Right hindlimb (tissue), 1 donor: ENCODE measurements around the gene RNF126.
"Not testable (repeated sequence)": the region's sequence is repeated elsewhere in the genome, so short reads cannot be mapped to it uniquely, and the experiment has no call there.

Experiments
- DNase-seq: peaks from one replicate; pipeline ENCODE4 v3.0.0-alpha.2; 2018

Gene RNF126

GRCh38 chr19:609004-609346 is 54.0 kb downstream of the RNF126 start:
- DNase-seq, result no peak

DNA sequence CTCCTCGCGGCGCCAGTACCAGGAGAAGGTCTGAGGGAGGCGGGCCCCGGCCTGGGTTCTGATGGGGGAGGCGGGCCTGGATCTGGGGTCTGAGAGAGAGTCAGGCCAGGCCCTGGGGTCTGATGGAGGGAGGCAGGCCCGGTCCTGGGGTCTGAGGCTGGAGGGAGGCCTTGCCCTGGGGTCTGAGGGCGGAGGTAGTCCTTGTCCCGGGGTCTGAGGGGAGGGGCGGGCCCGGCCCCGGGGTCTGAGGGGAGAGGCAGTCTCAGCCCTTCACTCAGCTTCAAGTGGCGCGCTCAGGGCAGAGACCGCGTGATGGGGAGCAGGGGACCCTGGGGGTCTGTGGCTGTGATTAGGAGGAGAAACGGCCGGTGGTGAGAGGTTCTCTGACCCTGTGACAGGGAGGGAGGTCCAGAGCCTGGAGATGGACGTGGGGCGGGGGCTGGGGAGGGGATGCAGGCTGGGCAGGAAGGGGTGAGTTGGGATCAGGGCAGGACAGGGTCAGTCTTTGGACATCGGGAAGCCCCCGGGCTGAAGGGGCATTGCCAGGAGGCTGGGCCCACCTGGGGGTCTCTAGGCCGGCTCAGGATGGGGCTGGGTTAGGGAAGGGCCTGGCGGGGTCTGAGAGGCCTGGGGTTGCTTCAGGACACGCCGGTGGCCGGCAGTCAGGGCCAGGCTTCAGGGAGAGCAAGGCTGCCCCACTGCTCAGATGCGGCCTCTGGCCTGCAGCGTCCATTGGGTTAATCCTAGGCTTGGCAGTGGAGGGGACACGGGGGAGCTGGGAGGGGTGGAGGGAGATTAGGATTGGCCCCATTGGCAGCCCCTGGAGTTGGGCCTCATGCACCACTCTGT is 54.6 kb downstream of the RNF126 start:
- DNase-seq, result no peak

GRCh38 chr19:607301-608154 is 55.5 kb downstream of the RNF126 start:
- no peak for DNase-seq

- not testable (repeated sequence) for DNase-seq
These were observed 57.7 kb downstream of the RNF126 start for GRCh38 chr19:605061-605971.

DNA sequence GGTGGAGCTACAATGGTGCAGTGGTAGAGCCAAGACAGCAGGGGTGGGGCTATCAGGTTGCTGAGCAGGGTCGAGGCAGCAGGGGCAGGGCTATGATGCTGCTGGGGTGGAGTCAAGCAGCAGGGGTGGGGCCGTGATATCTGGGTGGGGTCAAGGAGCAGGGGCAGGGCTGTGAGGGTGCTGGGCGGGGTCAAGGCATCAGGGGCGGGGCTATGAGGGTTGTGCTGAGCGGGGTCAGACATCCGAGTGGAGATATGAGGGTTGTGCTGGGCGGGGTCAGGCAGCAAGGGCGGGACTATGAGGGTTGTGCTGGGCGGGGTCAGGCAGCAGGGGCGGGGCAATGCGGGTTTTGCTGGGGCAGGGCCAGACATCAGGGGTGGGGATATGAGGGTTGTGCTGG is 58.7 kb downstream of the RNF126 start:
- DNase-seq, result no peak

DNA sequence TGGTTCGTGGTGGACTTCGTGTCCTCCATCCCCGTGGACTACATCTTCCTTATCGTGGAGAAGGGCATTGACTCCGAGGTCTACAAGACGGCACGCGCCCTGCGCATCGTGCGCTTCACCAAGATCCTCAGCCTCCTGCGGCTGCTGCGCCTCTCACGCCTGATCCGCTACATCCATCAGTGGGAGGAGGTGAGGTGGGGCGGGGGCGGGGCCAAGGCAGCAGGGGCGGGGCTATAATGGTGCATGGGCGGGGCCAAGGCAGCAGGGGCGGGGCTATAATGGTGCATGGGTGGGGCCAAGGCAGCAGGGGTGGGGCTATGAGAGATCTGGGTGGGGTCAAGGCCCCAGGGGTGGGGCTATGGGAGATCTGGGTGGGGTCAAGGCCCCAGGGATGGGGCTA is 59.2 kb downstream of the RNF126 start:
- DNase-seq, result not testable (repeated sequence)

DNA sequence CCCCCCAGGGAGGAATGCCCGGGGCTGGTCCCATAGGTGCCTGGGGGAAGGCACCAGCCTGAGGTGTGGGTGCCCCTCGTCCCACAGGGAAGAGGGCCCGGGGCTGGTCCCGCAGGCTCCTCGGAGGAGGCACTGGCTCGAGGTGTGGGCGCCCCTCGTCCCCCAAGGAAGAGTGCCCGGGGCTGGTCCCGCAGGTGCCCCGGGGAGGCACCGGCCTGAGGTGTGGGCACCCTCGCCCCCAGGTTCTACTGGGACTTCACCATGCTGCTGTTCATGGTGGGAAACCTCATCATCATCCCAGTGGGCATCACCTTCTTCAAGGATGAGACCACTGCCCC is 59.7 kb downstream of the RNF126 start:
- not testable (repeated sequence) for DNase-seq

DNA sequence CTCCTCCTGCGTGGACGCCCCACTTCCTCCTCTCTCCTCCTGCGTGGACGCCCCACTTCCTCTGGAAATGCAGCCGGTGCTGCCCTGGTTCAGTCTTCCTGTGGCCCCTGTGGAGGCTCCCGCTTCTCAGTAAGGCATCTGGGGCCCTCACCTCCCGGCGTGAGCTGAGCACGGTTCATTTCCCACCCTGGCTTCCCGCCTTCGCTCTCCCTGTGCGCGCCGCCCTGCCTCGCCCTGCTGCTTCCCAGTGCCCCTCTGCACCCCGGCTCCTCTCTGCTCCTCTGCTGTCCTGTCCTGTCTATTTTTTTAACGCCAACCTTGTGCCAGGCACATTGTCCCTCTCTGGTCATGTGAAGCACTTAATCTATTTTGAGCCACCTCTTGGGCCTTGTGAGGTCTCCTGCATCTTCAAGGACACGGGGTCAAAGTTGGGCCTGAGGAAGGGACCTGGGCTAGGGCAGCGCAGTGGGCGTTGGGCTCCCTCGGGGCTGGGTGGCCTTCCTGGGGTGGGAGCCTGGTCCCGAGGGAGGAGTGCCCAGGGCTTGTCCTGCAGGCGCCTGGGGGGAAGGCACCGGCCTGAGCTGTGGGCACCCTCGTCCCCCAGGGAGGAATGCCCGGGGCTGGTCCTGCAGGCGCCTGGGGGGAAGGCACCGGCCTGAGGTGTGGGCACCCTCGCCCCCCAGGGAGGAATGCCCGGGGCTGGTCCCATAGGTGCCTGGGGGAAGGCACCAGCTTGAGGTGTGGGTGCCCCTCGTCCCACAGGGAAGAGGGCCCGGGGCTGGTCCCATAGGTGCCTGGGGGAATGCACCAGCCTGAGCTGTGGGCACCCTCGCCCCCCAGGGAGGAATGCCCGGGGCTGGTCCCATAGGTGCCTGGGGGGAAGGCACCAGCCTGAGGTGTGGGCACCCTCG is 60.4 kb downstream of the RNF126 start:
- DNase-seq, result no peak

- no peak for DNase-seq
These were observed 61.2 kb downstream of the RNF126 start for GRCh38 chr19:601790-602189.

- DNase-seq, result no peak
These were observed 61.7 kb downstream of the RNF126 start for GRCh38 chr19:601310-601709.
